HG02938 (cell line): ENCODE measurements around the gene SPRR2F.

Experiments used
- ATAC-seq: cut with Tn5 transposase; IDR thresholded peaks from one replicate; pipeline ENCODE4 v1.9.1; 2021; ENCODE audit warnings: mild to moderate bottlenecking, moderate library complexity; ENCODE audit not compliant: unreplicated experiment

SPRR2F gene

GRCh38 chr1:153081736-153082135, 31.6 kb downstream of the SPRR2F start:
- no peak for ATAC-seq

DNA sequence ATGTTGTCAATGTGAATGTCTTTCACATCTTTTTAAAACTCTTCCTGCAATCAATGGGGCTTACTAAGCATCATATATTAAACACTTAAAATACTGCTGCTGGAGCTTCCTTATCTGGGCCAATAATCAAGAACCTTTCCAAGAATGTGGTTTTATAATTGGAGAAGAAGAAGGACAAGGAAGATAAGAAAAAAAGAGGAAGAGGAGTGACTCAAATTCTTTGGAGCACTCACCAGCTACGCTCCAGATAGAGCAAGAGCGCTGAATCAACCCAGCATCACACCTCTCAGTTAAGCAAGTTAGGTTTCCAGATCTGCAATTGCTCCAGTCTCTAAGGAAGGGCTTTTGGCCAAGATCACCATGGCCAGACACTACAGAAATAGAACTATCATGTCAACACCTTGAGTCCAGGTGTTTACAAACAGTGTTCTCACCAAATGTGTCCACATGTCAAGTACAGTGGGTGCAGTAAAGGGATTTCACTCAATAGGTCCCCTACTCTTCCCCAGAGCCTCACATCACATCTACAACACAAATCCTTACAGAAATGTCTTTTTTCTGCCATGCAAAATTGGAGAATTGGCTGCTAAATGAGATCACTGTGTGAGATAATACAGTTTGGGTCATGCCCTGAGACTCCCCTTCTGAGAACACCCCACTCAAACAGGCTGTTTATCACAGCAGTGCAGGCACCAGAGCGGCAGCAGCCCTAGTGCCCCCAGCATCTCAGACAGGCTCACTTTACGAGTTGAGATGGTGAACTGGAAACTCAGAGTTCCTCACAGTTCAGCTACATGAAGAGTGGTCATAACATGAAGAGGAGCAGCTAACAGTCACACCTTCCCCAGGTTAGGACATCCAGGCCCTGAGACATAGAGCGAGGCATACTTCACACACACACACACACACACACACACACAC, 40.2 kb downstream of the SPRR2F start:
- no peak for ATAC-seq

DNA sequence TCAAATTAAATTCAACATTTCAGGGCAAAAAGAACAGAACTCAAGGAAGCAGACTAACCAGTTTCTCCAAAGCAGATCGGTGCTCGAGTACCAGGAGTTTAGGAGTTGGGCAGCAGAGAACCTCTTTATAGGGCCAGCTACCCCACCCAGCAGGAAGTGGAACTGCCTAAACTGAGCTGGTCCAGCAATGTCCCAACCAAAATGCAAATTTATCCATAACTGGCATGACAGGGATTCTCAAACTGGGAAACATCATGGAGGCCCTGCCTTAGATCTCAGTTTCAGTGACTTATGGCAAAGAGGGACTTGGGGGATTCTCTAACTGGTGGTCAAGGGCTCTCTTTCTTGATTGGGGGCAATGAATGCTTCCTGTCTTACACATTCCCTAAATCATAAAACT, 41.8 kb downstream of the SPRR2F start, which contains the start of gene SPRR2B:
TSS of gene SPRR2B (minus strand) at position 101 of the 400 bp plus-strand sequence. CDS start 772 bp downstream, outside the sequence.
- no peak for ATAC-seq

DNA sequence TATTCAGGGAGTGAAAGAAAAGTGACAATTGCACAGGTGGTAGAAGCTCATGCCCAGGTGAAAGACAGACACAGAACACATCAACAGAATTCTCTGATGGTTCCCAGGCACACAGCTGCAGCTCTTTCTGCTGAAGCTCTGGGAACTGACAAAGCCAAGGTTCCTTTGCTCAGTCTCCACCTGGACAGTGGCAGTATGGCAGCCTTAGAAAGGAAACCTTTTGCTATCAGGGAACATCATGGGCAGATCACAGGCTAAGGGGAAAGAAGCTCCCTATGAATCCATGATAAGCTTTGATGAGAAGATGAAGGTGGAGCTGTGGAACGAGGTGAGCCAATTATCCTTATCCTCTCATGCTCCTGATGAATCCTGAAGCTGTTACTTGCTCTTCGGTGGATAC, 43.1 kb downstream of the SPRR2F start:
- no peak for ATAC-seq
